ENCODE measurements around the gene NDUFAF8.

NDUFAF8 gene

DNA sequence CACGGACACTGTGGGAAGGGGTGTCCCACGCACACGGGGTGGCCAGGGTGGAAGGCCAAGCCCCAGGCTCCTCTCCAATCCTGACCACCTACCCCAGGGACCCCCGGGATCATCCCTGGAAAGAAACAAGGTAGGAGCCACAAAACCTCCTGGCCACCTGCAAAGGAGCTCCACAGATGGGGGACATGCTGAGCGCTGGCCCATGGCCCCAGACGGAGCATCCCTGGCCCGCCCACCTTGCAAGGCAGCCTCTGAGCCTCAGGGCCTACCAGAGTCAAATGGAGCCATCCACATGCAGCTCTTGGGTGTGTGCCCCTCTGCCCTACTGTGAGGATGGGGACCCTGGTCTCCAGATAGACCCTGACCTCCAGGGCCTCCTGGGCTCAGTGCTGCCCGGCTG, 39.7 kb downstream of the NDUFAF8 start:
- DNase-seq = no peak

DNA sequence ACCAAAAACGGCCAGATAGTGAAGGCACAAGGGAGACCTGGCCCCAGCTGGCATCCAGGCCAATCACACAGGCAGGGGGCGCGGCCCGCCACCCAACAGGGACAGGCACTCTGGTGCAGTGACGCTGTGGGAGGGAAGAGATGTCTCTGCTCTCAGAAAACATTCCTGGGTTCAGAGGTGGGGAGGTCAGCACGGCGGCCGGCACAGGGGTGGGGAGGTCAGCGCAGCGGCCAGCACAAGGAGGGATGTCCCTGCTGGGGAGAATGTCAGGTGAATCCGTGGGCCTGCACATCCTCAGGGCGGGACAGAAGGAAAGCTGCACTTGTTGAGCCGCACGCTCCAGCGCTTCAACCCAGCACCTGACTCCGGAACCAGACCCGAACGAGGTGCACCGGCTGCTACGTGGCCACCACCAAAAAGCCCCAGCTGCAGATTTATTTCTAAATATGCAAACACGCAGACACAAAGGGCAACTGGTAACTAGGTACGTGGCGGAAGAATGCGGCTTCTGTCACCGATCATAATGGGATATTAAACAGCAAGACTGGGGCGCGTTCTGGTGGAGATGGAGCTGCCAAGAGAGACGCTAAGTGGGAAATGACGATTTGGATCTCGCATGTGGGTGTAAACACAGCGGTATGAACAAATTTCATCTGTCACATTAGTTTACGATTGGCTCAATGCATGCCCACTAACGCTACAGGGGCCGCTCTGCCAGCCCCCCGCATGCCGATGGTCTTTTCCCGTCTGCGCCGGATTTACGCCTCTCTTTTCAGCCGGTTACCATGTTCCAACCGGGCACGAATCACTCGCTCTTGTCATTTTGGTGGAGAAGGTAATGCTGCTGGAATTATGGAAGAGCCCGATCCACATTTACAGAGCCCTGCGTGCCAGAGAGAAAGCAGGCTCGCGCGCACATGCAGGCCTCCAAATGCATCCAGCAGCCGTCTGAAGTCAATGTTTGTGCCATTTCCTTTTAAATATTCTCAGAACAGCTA, 40.5 kb downstream of the NDUFAF8 start:
- no peak for DNase-seq

DNA sequence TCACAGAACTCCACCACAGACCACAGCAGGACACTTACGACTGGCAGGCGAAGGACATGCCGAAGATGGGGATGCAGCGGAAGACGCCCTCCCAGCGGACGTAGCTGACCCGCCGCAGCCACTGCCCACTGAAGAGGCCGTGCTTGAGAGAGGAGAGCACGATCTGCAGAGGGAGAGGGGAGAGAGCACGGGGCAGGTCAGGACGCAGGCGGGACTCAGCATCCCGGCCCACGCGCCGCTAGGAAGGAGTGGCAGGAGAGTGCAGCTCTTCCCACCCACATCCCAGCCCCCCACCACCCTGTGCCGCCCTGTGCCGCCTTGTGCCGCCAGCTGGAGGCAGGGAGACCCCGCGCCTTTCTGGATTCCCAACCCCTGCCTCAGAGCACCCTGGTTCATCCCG, 41.5 kb downstream of the NDUFAF8 start:
- no peak for DNase-seq

DNA sequence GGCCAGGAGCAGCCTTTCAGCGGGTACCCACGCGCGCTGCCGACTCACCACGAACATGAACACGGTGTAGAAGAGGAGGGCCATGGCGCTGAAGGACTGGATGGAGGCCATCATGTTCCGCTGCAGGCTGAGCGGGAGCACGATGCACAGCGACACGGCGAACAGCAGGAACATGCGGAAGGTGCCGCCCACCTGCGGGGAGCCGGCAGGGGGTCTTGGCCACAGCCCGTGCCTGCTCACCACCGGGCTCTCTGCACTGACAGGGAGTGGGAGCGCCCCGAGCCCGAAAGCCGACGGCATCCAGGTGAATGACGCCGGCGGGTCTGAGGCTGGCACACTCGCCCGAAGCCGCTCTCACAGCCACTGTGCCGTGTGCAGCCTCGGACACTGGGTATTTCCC, 43.0 kb downstream of the NDUFAF8 start:
- no peak for DNase-seq

DNA sequence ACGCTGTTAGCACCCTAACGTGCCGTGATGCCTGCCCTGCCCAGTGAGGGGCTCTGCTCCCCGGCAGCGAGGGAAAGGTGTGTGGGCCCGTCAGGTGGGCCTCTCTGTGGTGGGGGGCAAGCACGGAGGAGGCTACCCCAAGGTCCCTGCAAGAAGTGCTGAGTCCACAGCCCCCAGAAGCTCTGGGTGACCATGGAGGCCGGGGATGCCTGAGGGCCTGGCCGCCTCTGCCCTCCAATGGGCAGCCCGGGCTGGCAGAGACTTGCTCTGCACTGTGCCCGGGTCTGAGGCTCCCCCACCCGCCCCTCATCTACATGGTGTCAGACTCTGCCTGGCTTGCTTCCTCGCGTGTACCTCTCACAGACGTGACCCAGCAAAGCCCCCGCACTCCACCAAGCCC, 43.8 kb downstream of the NDUFAF8 start:
- DNase-seq = no peak

DNA sequence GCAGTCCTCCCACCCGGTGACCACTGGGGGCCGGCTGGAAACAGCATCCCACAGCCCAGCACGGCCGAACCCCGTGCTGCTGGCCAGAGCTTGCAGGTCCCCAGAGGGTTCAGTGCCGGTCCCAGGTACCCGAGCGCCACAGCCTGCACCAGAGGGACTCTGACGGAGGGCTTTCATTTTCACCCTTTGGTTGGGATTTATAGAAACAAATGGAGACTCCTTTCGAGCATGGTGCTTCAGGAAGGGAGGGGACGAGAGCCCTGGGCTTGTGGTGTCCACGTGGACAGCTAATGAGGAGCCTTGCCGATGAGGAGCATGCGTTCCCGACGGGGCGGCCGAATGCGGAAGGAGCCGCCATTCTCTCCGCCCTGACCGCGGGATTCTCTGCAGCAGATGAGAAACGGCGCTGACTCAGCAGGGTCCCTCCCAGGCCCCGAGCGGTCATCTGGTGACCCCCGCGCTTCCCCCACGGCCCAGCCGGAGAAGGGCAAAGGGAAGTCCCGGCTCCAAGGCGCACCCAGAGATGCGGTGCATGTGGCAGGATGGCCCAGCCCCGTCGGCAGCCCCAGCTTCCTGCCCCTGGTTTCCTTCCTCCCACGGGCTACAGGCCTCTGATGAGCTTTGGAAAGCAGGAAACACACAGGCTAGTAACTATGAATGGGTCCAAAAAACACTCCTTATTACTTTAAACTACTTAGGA, 46.2 kb downstream of the NDUFAF8 start:
- DNase-seq = peak; percentile 34

DNA sequence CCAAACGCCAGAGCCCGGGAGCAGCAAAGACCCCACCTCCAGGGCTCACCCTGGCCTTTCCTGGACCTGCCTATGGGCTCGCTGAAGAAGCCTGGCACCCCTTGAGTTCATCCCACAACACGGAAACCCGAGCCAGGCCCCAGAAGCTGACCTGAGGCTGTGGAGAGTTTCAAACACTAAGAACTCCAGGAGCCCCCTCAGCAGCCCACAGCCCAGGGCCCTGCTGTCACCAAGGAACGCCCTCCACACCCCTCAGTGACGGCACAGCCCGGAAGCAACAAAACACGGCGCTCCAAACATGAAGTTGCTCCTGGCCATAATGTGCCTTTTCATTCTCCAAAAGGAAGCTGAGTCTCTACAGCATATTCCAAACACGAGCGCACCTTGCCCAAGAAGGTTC, 46.8 kb downstream of the NDUFAF8 start:
- DNase-seq = no peak

DNA sequence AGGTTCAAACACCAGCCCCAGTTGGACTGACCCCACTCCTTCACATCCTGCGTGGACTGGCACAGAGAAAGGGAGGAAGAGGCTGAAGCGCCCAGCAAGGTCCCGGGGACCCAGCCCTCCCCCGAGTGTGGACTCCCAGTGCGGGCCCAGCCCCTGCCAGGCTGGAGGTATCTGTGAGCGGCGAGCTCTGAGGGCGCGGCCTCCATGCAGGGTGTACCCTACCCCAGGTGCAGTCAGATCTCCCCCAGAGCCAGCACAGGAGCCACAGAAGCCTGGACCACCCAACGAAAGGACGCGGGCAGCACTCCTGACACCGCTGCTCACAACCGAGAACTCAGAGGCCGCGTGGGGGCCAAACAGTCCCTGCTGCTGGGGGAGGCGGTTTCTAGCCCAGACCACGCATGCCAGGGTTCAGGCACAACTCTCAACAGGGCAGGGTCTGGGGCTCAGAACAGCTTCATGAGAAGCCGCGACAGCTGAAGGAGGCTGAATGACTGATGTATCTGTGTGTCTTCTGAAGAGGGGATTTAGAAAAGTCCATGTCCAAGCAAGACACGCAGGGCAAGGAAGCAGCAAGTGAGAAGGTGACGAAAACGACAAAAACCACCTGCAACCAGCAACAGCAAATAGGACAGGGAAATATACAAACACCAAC, 47.5 kb downstream of the NDUFAF8 start:
- DNase-seq = no peak

DNA sequence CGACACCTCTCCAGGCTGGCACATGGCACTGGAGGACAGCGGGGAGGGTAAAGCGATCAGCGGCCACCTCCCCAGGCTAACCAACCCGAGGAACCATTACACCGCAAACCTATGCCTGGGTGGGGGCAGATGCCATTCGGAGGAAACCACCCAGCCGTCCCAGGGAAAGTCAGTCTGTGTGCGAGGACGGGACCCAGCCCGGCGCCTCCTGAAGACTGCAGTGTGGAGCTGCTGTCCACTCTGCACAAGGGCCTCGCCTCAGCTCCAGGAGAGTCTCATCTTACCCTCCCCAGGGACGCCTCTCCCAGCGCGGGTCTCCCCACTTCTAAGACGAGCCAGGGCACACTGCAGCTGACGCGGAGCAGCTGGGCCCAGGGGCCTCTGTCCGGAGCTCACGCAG, 48.0 kb downstream of the NDUFAF8 start:
- no peak for DNase-seq

DNA sequence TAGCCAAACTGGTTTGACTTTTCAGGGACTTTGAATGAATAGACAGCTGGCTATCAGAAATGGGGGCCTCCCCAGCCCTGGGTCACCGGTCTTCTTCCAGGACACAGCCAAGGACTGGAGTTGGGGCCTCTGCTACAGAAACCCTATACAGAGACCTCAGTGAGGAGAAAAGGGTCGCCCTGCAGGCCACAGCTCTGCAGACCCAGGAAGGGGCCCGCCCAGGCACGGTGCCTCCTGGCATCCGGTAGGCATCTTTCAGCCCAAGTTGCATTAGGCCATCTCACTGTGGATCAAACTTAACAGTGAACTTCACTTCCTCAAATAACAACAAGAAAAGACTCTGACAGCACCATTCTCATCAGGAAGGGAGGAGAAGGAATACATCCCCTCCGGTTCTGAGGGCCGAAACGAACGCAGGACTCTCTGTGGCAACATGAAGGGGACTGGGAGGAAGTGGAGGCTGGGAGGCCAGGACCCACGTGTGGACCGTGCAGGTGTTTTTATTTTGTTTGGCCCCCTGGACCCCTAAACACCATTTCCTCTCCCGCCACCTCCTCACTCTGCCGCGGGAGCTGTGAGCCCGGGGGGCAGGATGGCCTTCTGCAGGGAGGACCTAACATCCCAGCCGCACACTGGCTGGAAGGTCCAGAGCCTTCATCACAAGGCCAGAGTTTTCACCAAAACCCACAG, 48.8 kb downstream of the NDUFAF8 start:
- DNase-seq = no peak

DNA sequence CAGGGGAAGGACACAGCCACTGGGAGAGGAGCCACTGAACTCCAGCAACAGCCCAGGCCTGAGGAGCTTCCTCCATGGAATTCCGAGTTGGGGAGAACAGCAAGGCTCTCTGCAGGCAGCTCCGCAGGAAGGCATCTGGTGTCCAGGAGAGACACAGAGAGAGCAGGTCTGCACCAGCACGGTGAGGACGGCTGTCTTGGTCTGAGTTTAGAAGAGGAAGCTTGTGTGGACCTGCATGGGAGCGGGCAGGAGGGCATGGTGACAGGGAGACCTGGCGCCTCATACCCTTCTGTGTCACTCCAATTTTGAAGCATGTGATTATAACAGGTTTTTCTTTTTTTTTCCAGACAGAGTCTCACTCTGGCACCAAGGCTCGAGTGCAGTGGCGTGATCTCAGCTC, 49.6 kb downstream of the NDUFAF8 start:
- DNase-seq = no peak

DNA sequence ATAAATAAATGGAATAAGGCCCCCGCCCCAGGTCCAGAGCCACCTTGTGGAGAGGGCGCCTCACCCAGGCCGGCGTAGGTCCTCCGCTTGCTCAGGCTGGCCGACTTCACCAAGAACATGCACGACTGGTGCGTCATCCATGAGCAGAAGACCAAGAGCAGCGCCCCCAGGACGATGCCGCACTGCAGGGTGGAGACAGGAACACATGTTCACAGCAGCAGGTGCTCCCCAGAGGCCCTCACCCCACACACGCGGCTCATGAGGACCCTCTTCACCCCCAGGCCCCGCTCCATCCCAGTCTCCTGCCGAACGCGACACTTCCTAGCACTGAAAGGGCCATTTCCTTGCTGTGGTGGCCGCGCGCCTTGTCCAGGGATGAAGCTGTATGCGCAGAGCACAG, 50.5 kb downstream of the NDUFAF8 start:
- DNase-seq = no peak

DNA sequence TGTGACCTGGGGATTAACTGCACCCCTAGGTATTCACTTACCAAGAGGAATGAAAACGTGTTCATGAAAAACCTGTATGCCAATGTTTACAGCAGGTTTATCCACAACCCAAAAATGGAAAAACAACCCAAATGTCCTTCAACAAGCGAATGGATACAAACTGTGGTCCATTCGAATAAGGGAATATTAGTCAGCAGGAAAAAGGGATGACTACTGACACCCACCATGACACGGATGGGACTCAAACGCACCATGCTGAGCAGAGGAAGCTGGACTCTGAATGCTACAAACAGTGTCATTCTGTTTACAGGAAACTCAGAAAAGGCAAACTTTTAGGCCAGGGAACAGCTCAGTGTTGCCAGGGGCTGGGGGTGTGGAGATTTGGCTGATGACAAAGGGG, 51.1 kb downstream of the NDUFAF8 start:
- DNase-seq = no peak
